Naive thymus-derived CD4-positive, alpha-beta T cell (primary cell): Measurements from ENCODE around the gene ICA1. TPM values are rescaled to one million over a fixed set of nuclear protein-coding genes. Genes with fewer than 3 reads are reported as not detected.

Experiments used
- ATAC-seq: fragments of 150-1000 bp; cut with Tn5 transposase; 2 replicates; pipeline ENCODE4 v1.10.0; 2021; ENCODE audit warnings: mild to moderate bottlenecking, moderate library complexity
- CTCF ChIA-PET: fragments of 350-600 bp; sonication (Branson Sonifier 250); formaldehyde crosslinking; loops from one replicate; lab custom pipeline; 2021; ENCODE audit warnings: antibody characterized with exemption; lab: Charles Lee
- POLR2A ChIA-PET: fragments of 350-600 bp; sonication (Branson Sonifier 250); formaldehyde crosslinking; loops from one replicate; lab custom pipeline; 2021; ENCODE audit warnings: antibody characterized with exemption, inconsistent platforms; lab: Charles Lee
- DNase-seq, 9 donors: peaks; one replicate each; pipeline versions ENCODE4 v3.0.0 to v3.0.0-alpha.2; 2020 to 2022; ENCODE audit warnings: mixed read lengths in 1 of 9
- H3K27ac ChIP-seq: one replicate; pipeline ENCODE4 v1.7.0; 2013; ENCODE audit warnings: mild to moderate bottlenecking, low read depth, low read length, moderate library complexity
- H3K27me3 ChIP-seq, 2 donors: one replicate each; pipeline ENCODE4 v1.7.0; 2013; ENCODE audit warnings: low read length in 2 of 2, mild to moderate bottlenecking in 2 of 2, moderate library complexity in 2 of 2; ENCODE audit not compliant: control insufficient read depth in 2 of 2, insufficient read depth in 2 of 2
- H3K36me3 ChIP-seq, 3 experiments: 1 replicate in 2 of 3; 2 replicates in 1 of 3; pipeline ENCODE4 v1.7.0; 2013; ENCODE audit warnings: low read length in 3 of 3, mild to moderate bottlenecking in 3 of 3, moderate library complexity in 1 of 3; ENCODE audit not compliant: insufficient read depth in 3 of 3, control insufficient read depth in 2 of 3
- H3K4me1 ChIP-seq, 2 donors: one replicate each; pipeline ENCODE4 v1.7.0; 2013; ENCODE audit warnings: low read length in 2 of 2, mild to moderate bottlenecking in 2 of 2, moderate library complexity in 1 of 2; ENCODE audit not compliant: control insufficient read depth in 2 of 2, insufficient read depth in 2 of 2
- H3K4me3 ChIP-seq: 2 replicates; pipeline ENCODE4 v1.7.0; 2013; ENCODE audit warnings: mild to moderate bottlenecking, low read length
- H3K9me3 ChIP-seq, 3 experiments: 1 replicate in 2 of 3; 2 replicates in 1 of 3; pipeline ENCODE4 v1.7.0; 2013; ENCODE audit warnings: low read length in 3 of 3; ENCODE audit not compliant: control insufficient read depth in 2 of 3
- H3K27ac Mint-ChIP-seq, 9 donors: one replicate each; pipeline ENCODE4 v1.8.0; 2020 to 2022; ENCODE audit warnings: mixed read lengths in 9 of 9, mild to moderate bottlenecking in 8 of 9, moderate library complexity in 5 of 9, inconsistent platforms in 2 of 9
- H3K27me3 Mint-ChIP-seq, 5 donors: one replicate each; pipeline ENCODE4 v1.8.0; 2021 to 2022; ENCODE audit warnings: mixed read lengths in 5 of 5, mild to moderate bottlenecking in 1 of 5
- H3K36me3 Mint-ChIP-seq, 5 donors: one replicate each; pipeline ENCODE4 v1.8.0; 2020 to 2022; ENCODE audit warnings: mixed read lengths in 5 of 5, mild to moderate bottlenecking in 3 of 5, inconsistent platforms in 1 of 5
- H3K4me1 Mint-ChIP-seq, 7 donors: one replicate each; pipeline ENCODE4 v1.8.0; 2020 to 2022; ENCODE audit warnings: mixed read lengths in 7 of 7, mild to moderate bottlenecking in 3 of 7, inconsistent platforms in 1 of 7
- H3K4me3 Mint-ChIP-seq, 10 donors: one replicate each; pipeline ENCODE4 v1.8.0; 2020 to 2022; ENCODE audit warnings: mild to moderate bottlenecking in 10 of 10, mixed read lengths in 10 of 10, moderate library complexity in 6 of 10, inconsistent platforms in 2 of 10
- H3K9me3 Mint-ChIP-seq, 11 donors: one replicate each; pipeline ENCODE4 v1.8.0; 2020 to 2022; ENCODE audit warnings: mixed read lengths in 11 of 11, mild to moderate bottlenecking in 4 of 11, inconsistent platforms in 1 of 11, moderate library complexity in 1 of 11
- intact Hi-C, 2 donors: fragments of 100-400 bp; cut with micrococcal nuclease; formaldehyde crosslinking; loops; one replicate each; pipeline ENCODE4 v1.15.1; 2023
- polyA plus RNA-seq, 2 donors: library from polyadenylated mRNA; unstranded; fragments of 300-500 nt; fragmentation: Illumina TruSeq; gene quantifications; one replicate each; pipeline ENCODE4 v1.2.3, GENCODE V29; 2021
- total RNA-seq, 6 experiments: library from RNA in 5 of 6; stranded (reverse) in 5 of 6; gene quantifications; 1 replicate in 5 of 6; 2 replicates in 1 of 6; pipeline ENCODE4 v1.2.3 and lab custom pipeline; 2021 to 2026

Gene ICA1
- total and polyA plus RNA-seq, 7 experiments from 2014 or later: 0.46 to 5.8 (median 2.1) TPM; not detected in 1

- peaks cover 22 to 84% (median 76%) of the 10 kb centered on the region in 7 donors for H3K4me1 Mint-ChIP-seq
- peaks cover 0 to 8% (median 0%) of the 10 kb centered on the region in 11 donors for H3K9me3 Mint-ChIP-seq
- Histone ChIP-seq H3K4me1 (peaks cover 13 to 17% of the 10 kb centered on the region in 2 donors), H3K9me3 (no peaks in the 10 kb centered on the region), H3K27ac (no peak overlapping the region), H3K4me3 (no peak overlapping the region), H3K27me3 (no peaks in the 10 kb centered on the region), H3K36me3 (no peaks in the 10 kb centered on the region)
- H3K27ac Mint-ChIP-seq: peak overlapping the region in 1 of 9 donors; percentile 60
- peaks cover 0 to 11% (median 0%) of the 10 kb centered on the region in 5 donors for H3K36me3 Mint-ChIP-seq
- no peak overlapping the region for H3K4me3 Mint-ChIP-seq
- DNase-seq: no peak
- H3K27me3 Mint-ChIP-seq: no peaks in the 10 kb centered on the region
- ATAC-seq: no peak
- POLR2A ChIA-PET: interaction anchor here (0.6 to 3.5 kb wide), 7 partner anchors 9 to 432 kb away, joined by 3 to 13 read pairs (median 7); no protein-coding TSS in a partner anchor
- intact Hi-C loops: loop anchor here in 1 of 2 donors (2.0 kb wide), 1 partner anchor 15 kb away; no protein-coding TSS in a partner anchor
- CTCF ChIA-PET: no interaction called here
Observed at GRCh38 chr7:8147760-8148463, 114.1 kb downstream of the ICA1 start.

- DNase-seq: no peak
- Histone ChIP-seq H3K27ac (no peak overlapping the region), H3K4me3 (no peak overlapping the region), H3K9me3 (no peaks in the 10 kb centered on the region), H3K36me3 (no peaks in the 10 kb centered on the region), H3K27me3 (no peaks in the 10 kb centered on the region), H3K4me1 (peaks cover 13 to 18% of the 10 kb centered on the region in 2 donors)
- no peaks in the 10 kb centered on the region for H3K27me3 Mint-ChIP-seq
- peaks cover 0 to 3% (median 0%) of the 10 kb centered on the region in 5 donors for H3K36me3 Mint-ChIP-seq
- H3K9me3 Mint-ChIP-seq: peaks cover 0 to 7% (median 0%) of the 10 kb centered on the region in 11 donors
- POLR2A ChIA-PET: interaction anchor here (0.7 to 3.5 kb wide), 6 partner anchors 8 to 30 kb away, joined by 3 to 13 read pairs (median 8); no protein-coding TSS in a partner anchor
- no peak overlapping the region for H3K4me3 Mint-ChIP-seq
- H3K27ac Mint-ChIP-seq: peak overlapping the region in 1 of 9 donors; percentile 62
- CTCF ChIA-PET: interaction anchor here (1.5 kb wide), 1 partner anchor 15 kb away, joined by 4 read pairs; no protein-coding TSS in a partner anchor
- intact Hi-C loops: no loop called here
- H3K4me1 Mint-ChIP-seq: peaks cover 17 to 80% (median 75%) of the 10 kb centered on the region in 7 donors
- no peak for ATAC-seq
Observed at GRCh38 chr7:8146788-8147413, 115.1 kb downstream of the ICA1 start.

GRCh38 chr7:8146106-8146787, 115.7 kb downstream of the ICA1 start:
- ATAC-seq: no peak
- no peak for DNase-seq
- ChIA-PET POLR2A (interaction anchor here (0.5 to 3.5 kb wide), 6 partner anchors 8 to 103 kb away, joined by 3 to 13 read pairs (median 6); no protein-coding TSS in a partner anchor), CTCF (interaction anchor here (1.5 kb wide), 1 partner anchor 14 kb away, joined by 4 read pairs; no protein-coding TSS in a partner anchor)
- Mint-ChIP-seq H3K27me3 (no peaks in the 10 kb centered on the region), H3K9me3 (peaks cover 0 to under 1% (median 0%) of the 10 kb centered on the region in 11 donors), H3K27ac (peak overlapping the region in 1 of 9 donors; percentile 34), H3K4me1 (peaks cover 16 to 78% (median 72%) of the 10 kb centered on the region in 7 donors), H3K4me3 (no peak overlapping the region), H3K36me3 (peaks cover 0 to 3% (median 0%) of the 10 kb centered on the region in 5 donors)
- intact Hi-C loops: no loop called here
- H3K36me3 ChIP-seq: no peaks in the 10 kb centered on the region
- H3K27me3 ChIP-seq: no peaks in the 10 kb centered on the region
- H3K9me3 ChIP-seq: no peaks in the 10 kb centered on the region
- H3K4me3 ChIP-seq: no peak overlapping the region
- no peak overlapping the region for H3K27ac ChIP-seq
- peaks cover 13 to 18% of the 10 kb centered on the region in 2 donors for H3K4me1 ChIP-seq

GRCh38 chr7:8144856-8145255, 117.1 kb downstream of the ICA1 start:
- Histone ChIP-seq H3K27me3 (no peaks in the 10 kb centered on the region), H3K36me3 (no peaks in the 10 kb centered on the region), H3K27ac (no peak overlapping the region), H3K9me3 (no peaks in the 10 kb centered on the region), H3K4me1 (peaks cover 9 to 18% of the 10 kb centered on the region in 2 donors), H3K4me3 (no peak overlapping the region)
- H3K27me3 Mint-ChIP-seq: no peaks in the 10 kb centered on the region
- ChIA-PET POLR2A (interaction anchor here (0.7 to 3.5 kb wide), 3 partner anchors 10 to 25 kb away, joined by 3 to 13 read pairs (median 4); no protein-coding TSS in a partner anchor), CTCF (no interaction called here)
- H3K36me3 Mint-ChIP-seq: peaks cover 0 to 3% (median 0%) of the 10 kb centered on the region in 5 donors
- DNase-seq (no peak), ATAC-seq (no peak)
- H3K9me3 Mint-ChIP-seq: no peaks in the 10 kb centered on the region
- H3K27ac Mint-ChIP-seq: peak overlapping the region in 8 of 9 donors; percentile 25 to 88 (median 82)
- peaks cover 12 to 71% (median 64%) of the 10 kb centered on the region in 7 donors for H3K4me1 Mint-ChIP-seq
- peak overlapping the region in 4 of 10 donors; percentile 1 to 68 (median 34) for H3K4me3 Mint-ChIP-seq
- intact Hi-C loops: no loop called here

- ATAC-seq: peak; percentile 44
- intact Hi-C loops: loop anchor here in 1 of 2 donors (2.0 kb wide), 2 partner anchors 15 to 17 kb away; no protein-coding TSS in a partner anchor
Observed at GRCh38 chr7:8143151-8143874, 118.7 kb downstream of the ICA1 start.

More at GRCh38 chr7:8143151-8143874, 118.7 kb downstream of the ICA1 start:
- CTCF ChIA-PET: interaction anchor here (1.0 kb wide), 1 partner anchor 11 kb away, joined by 4 read pairs; no protein-coding TSS in a partner anchor
- Histone ChIP-seq H3K27ac (peak overlapping the region; percentile 33), H3K4me1 (peaks cover 0 to 11% of the 10 kb centered on the region in 2 donors), H3K27me3 (no peaks in the 10 kb centered on the region), H3K4me3 (no peak overlapping the region), H3K9me3 (no peaks in the 10 kb centered on the region), H3K36me3 (no peaks in the 10 kb centered on the region)
- Mint-ChIP-seq H3K4me1 (peaks cover 7 to 56% (median 49%) of the 10 kb centered on the region in 7 donors), H3K36me3 (peaks cover 0 to 3% (median 0%) of the 10 kb centered on the region in 5 donors), H3K4me3 (peak overlapping the region in 9 of 10 donors; percentile 8 to 69 (median 57)), H3K9me3 (no peaks in the 10 kb centered on the region), H3K27ac (peak overlapping the region in 8 of 9 donors; percentile 78 to 92 (median 86)), H3K27me3 (no peaks in the 10 kb centered on the region)
- DNase-seq: peak in 1 of 9 donors; percentile 7
- POLR2A ChIA-PET: interaction anchor here (0.7 to 3.3 kb wide), 9 partner anchors 10 to 175 kb away, joined by 3 to 24 read pairs (median 4); partner anchors contain the start of gene GLCCI1
